ENCODE results near the gene SHF.

Gene SHF

GRCh38 chr15:45198337-45199135 is 10.8 kb upstream of the SHF start:
- DNase-seq, result peak; percentile 97

- DNase-seq, result no peak
Measured at GRCh38 chr15:45197512-45197911, 9.7 kb upstream of the SHF start.

GRCh38 chr15:45187578-45187893 is 230 bp downstream of the SHF start:
- DNase-seq, result no peak

GRCh38 chr15:45186771-45187577 is 792 bp downstream of the SHF start:
- DNase-seq, result no peak

GRCh38 chr15:45185903-45186770 is 1.6 kb downstream of the SHF start:
- no peak for DNase-seq

- DNase-seq, result no peak
Measured at GRCh38 chr15:45185069-45185779, 2.5 kb downstream of the SHF start.

- no peak for DNase-seq
Measured at GRCh38 chr15:45184562-45185041, 3.2 kb downstream of the SHF start.

- DNase-seq, result no peak
Measured at GRCh38 chr15:45183511-45183910, 4.3 kb downstream of the SHF start.

- DNase-seq, result no peak
Measured at GRCh38 chr15:45182996-45183395, 4.8 kb downstream of the SHF start.

- no peak for DNase-seq
Measured at GRCh38 chr15:45181491-45182285, 6.1 kb downstream of the SHF start.

GRCh38 chr15:45180648-45181436 is 6.9 kb downstream of the SHF start:
- DNase-seq, result no peak

- DNase-seq, result no peak
Measured at GRCh38 chr15:45180201-45180600, 7.6 kb downstream of the SHF start.

- DNase-seq, result no peak
Measured at GRCh38 chr15:45179221-45179985, 8.4 kb downstream of the SHF start.

- no peak for DNase-seq
Measured at GRCh38 chr15:45177285-45177684, 10.5 kb downstream of the SHF start.

- DNase-seq, result no peak
Measured at GRCh38 chr15:45174577-45174976, 13.2 kb downstream of the SHF start.

GRCh38 chr15:45174069-45174468 is 13.7 kb downstream of the SHF start:
- DNase-seq, result no peak

- no peak for DNase-seq
Measured at GRCh38 chr15:45171912-45172311, 15.9 kb downstream of the SHF start.

- no peak for DNase-seq
Measured at GRCh38 chr15:45169608-45170480, 17.9 kb downstream of the SHF start.

All from amniotic stem cell (primary cell).